ENCODE data around the gene TNS3.
"Not testable (repeated sequence)": the region's sequence is repeated elsewhere in the genome, so short reads cannot be mapped to it uniquely, and the experiment has no call there.

The TNS3 gene

DNA sequence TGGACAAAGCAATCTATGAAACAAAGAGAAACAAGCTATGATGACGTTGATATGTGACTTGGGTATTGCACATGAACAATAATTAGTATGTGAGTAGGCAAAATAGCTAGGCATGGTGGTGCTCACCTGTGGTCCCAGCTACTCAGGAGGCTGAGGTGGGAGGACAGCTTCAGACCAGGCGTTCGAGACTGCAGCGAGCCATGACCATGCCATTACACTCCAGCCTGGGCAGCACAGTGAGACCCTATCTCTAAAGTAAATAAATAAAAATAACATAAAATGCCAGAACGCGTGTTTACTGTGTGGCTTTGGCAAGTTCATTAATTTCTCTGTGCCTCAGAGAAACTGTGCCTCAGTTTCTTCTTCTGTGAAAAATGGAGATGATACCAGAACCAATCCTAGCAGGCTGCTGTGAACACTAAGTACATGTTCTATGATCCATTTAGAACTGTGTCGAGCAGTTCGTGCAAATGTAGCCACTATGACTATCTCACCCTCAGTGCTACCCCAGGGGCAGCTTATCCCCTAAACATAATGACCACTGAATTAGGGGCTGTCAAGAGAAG, 9.3 kb upstream of the TNS3 start:
- H3K4me3 ChIP-seq (ENCODE audit: low read depth, low read length): no peak overlapping the region
- TF ChIP-seq, protein P1, sequence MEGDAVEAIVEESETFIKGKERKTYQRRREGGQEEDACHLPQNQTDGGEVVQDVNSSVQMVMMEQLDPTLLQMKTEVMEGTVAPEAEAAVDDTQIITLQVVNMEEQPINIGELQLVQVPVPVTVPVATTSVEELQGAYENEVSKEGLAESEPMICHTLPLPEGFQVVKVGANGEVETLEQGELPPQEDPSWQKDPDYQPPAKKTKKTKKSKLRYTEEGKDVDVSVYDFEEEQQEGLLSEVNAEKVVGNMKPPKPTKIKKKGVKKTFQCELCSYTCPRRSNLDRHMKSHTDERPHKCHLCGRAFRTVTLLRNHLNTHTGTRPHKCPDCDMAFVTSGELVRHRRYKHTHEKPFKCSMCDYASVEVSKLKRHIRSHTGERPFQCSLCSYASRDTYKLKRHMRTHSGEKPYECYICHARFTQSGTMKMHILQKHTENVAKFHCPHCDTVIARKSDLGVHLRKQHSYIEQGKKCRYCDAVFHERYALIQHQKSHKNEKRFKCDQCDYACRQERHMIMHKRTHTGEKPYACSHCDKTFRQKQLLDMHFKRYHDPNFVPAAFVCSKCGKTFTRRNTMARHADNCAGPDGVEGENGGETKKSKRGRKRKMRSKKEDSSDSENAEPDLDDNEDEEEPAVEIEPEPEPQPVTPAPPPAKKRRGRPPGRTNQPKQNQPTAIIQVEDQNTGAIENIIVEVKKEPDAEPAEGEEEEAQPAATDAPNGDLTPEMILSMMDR (IDR thresholded peaks at IDR 0.05; ENCODE audit: low read depth, low read length): no peak
- H3K27me3 ChIP-seq (ENCODE audit: insufficient read depth, low read depth, severe bottlenecking): no peaks in the 10 kb centered on the region
- DNase-seq: no peak
- H3K9me3 ChIP-seq (ENCODE audit: severe bottlenecking): peaks cover 4% of the 10 kb centered on the region
- no peaks in the 10 kb centered on the region for H3K36me3 ChIP-seq
- H3K27ac ChIP-seq: no peak overlapping the region

DNA sequence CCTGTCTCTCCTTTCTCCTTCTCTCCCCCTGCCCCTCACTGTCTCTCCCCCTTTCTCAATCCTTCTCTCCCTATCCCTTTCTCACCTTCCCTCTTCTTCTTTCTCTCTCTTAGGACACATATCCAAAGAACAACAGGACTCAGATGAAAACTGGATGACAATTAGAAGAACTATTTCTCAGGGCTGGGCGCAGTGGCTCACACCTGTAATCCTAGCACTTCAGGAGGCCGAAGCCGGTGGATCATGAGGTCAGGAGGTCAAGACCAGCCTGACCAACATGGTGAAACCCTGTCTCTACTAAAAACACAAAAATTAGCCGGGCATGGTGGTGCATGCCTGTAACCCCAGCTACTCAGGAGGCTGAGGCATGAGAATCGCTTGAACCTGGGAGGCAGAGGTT, 8.3 kb upstream of the TNS3 start:
- not testable (repeated sequence) for DNase-seq; H3K27me3 ChIP-seq (ENCODE audit: insufficient read depth, low read depth, severe bottlenecking); H3K27ac ChIP-seq; H3K4me3 ChIP-seq (ENCODE audit: low read depth, low read length); H3K9me3 ChIP-seq (ENCODE audit: severe bottlenecking); H3K36me3 ChIP-seq

DNA sequence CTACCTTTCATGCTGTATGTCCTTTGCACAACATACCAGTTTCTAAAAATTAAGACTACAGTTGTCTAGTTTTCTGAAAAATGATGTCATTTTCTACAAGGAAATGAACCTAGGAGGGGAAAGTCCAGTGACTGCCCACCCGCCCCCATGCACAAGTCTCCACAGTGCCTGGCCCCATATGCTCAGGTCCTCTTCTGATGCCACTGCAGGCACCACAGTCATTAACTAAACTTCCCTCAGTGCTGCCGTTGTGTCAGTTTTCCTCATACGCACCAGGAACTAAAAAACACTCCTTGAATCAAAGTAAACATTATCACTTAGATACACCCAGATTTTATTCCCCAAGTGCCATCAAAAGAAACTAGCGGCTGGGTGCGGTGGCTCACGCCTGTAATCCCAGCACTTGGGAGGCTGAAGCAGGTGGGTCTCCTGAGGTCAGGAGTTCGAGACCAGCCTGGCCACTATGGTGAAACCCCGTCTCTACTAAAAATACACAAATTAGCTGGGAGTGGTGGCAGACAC, 6.9 kb upstream of the TNS3 start:
- H3K27ac ChIP-seq: no peak overlapping the region
- H3K36me3 ChIP-seq: no peaks in the 10 kb centered on the region
- no peaks in the 10 kb centered on the region for H3K9me3 ChIP-seq (ENCODE audit: severe bottlenecking)
- no peaks in the 10 kb centered on the region for H3K27me3 ChIP-seq (ENCODE audit: insufficient read depth, low read depth, severe bottlenecking)
- H3K4me3 ChIP-seq (ENCODE audit: low read depth, low read length): no peak overlapping the region
- DNase-seq: no peak
- TF ChIP-seq, protein P1 (IDR thresholded peaks at IDR 0.05; ENCODE audit: low read depth, low read length): no peak

DNA sequence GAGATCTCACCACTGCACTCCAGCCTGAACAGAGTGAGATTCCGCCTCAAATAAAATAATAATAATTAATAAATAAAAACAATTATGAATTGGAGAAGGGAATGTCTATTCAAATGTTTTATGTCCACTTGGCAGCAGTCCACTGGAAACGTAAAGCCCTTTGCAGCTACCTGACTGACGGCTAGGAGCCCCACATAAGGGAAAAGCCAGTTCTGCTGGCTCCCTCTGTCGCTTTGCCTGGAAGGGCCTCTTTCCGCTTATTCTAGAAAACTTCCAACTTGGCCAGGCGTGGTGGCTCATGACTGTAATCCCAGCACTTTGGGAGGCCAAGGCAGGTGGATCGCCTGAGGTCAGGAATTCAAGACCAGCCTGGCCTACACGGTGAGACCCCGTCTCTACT, 6.1 kb upstream of the TNS3 start:
- Histone ChIP-seq H3K36me3 (no peaks in the 10 kb centered on the region), H3K9me3 (ENCODE audit: severe bottlenecking) (no peaks in the 10 kb centered on the region), H3K4me3 (ENCODE audit: low read depth, low read length) (no peak overlapping the region), H3K27ac (no peak overlapping the region), H3K27me3 (ENCODE audit: insufficient read depth, low read depth, severe bottlenecking) (no peaks in the 10 kb centered on the region)
- TF ChIP-seq, protein P1 (IDR thresholded peaks at IDR 0.05; ENCODE audit: low read depth, low read length): no peak
- no peak for DNase-seq

DNA sequence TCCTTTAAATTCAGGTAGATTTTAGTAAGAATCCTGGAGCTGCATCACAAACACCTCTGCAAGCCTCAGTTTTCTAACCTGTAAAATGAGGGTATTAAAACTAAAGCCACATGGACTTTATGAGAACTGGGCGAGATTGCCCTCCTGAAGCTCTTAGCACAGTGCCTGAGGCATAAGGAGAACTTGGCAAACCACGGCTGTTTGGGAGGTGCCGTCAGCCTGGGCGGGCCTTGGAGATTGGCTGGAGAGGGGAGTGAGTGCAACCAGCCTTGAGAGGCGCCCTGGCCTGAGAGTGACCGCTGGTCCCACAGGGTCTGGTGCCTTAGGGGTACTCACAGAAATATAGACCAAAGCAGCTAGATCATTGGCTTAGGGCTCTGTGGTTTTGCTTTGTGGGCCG, 5.4 kb upstream of the TNS3 start:
- DNase-seq: no peak
- H3K9me3 ChIP-seq (ENCODE audit: severe bottlenecking): no peaks in the 10 kb centered on the region
- no peaks in the 10 kb centered on the region for H3K36me3 ChIP-seq
- no peak overlapping the region for H3K4me3 ChIP-seq (ENCODE audit: low read depth, low read length)
- no peaks in the 10 kb centered on the region for H3K27me3 ChIP-seq (ENCODE audit: insufficient read depth, low read depth, severe bottlenecking)
- no peak overlapping the region for H3K27ac ChIP-seq
- TF ChIP-seq, protein P1 (IDR thresholded peaks at IDR 0.05; ENCODE audit: low read depth, low read length): no peak

DNA sequence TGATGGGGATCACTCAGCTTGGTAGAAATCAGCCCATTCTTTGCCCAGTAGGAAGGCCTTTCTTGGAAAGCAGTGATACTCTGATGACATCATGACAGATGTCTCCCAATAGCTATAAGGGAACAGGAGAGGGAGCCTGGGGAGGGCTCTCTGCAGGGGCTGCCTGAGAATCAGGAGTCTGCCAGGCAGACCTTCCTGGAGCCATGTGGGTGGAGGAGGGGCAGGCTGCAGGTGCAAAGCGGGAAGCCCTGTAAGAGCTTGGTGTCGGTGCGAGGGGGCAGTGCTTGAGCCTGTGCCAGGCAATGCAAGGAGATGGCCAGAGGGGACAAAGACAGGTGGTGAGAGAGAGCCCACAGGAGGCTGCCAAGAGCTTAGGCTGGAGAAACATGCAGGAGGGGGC, 5.0 kb upstream of the TNS3 start:
- H3K27ac ChIP-seq: no peak overlapping the region
- H3K4me3 ChIP-seq (ENCODE audit: low read depth, low read length): no peak overlapping the region
- no peaks in the 10 kb centered on the region for H3K9me3 ChIP-seq (ENCODE audit: severe bottlenecking)
- TF ChIP-seq, protein P1 (IDR thresholded peaks at IDR 0.05; ENCODE audit: low read depth, low read length): 0 out of 2 replicates have a peak, but pooled peaks have one; percentile 1
- no peaks in the 10 kb centered on the region for H3K27me3 ChIP-seq (ENCODE audit: insufficient read depth, low read depth, severe bottlenecking)
- no peaks in the 10 kb centered on the region for H3K36me3 ChIP-seq
- no peak for DNase-seq

DNA sequence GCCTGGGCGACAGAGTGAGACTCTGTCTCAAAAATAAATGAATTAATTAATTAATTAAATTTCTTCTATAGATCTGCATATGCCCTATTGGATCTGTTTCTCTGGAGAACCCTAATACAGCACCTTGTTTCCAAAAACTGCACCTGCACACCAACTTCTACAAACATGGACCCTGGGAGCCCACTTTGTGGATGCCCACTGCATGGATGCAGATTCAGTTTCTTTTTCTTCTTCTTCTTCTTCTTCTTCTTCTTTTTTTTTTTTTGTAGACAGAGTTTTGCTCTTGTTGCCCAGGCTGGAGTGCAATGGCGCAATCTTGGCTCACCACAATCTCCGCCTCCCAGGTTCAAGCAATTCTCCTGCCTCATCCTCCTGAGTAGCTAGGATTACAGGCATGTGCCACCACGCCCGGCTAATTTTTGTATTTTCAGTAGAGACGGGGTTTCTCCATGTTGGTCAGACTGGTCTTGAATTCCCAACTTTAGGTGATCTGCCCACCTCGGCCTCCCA, 4.3 kb upstream of the TNS3 start:
- H3K27me3 ChIP-seq (ENCODE audit: insufficient read depth, low read depth, severe bottlenecking); H3K4me3 ChIP-seq (ENCODE audit: low read depth, low read length); H3K9me3 ChIP-seq (ENCODE audit: severe bottlenecking); DNase-seq; H3K27ac ChIP-seq; H3K36me3 ChIP-seq: not testable (repeated sequence)
